HepG2 (cell line): ENCODE results near the gene NDUFB8. TPM values are rescaled to one million over a fixed set of nuclear protein-coding genes. Genes with fewer than 3 reads are reported as not detected.

ENCODE experiments used
- ATAC-seq: fragments of 200-7000 bp; cut with Tn5 transposase; 3 replicates; pipeline ENCODE4 v1.9.1; 2020; ENCODE audit warnings: mild to moderate bottlenecking, moderate library complexity
- BruUV-seq: library from RNA; stranded (reverse); fragments of 400-500 nt; replicated peaks from 2 replicates; lab custom pipeline; 2021; lab: Mats Ljungman, UMichigan
- CTCF ChIA-PET: fragments of 300-600 bp; formaldehyde crosslinking; extraction: SDS; loops from one replicate; lab custom pipeline; 2021; ENCODE audit warnings: low total read pairs, inconsistent platforms, low intra/inter-chr PET ratio; lab: Yijun Ruan, JAX
- POLR2A ChIA-PET: fragments of 350-600 bp; sonication (Branson Sonifier 250); formaldehyde crosslinking; loops from one replicate; lab custom pipeline; 2020; ENCODE audit warnings: antibody characterized with exemption, inconsistent platforms; lab: Yijun Ruan, JAX
- DNase-seq: peaks from one replicate; pipeline ENCODE4 v3.0.0-alpha.2; 2015; ENCODE audit warnings: low spot score
- FAIRE-seq: peaks from 3 replicates; lab custom pipeline; 2011; peaks lifted over from hg19 to GRCh38; lab: Jason Lieb, UNC
- H2AFZ ChIP-seq: one replicate; pipeline ENCODE4 v1.6.1; 2011; ENCODE audit warnings: low read length, inconsistent platforms
- H3K27ac ChIP-seq: fragments of 300-600 bp; 3 replicates; pipeline ENCODE4 v1.8.0; 2011; ENCODE audit warnings: mixed run types, mild to moderate bottlenecking, mixed read lengths, low read length, inconsistent platforms; ENCODE audit not compliant: insufficient read depth; ENCODE audit errors: extremely low read length
- H3K27me3 ChIP-seq, 2 experiments: fragments of 200-600 bp in 1 of 2; 2 replicates in 1 of 2; 3 replicates in 1 of 2; pipeline versions ENCODE4 v1.6.0 to v1.8.0; 2011; ENCODE audit warnings: low read length in 2 of 2, mild to moderate bottlenecking in 2 of 2, moderate library complexity in 2 of 2, inconsistent platforms in 1 of 2; ENCODE audit not compliant: insufficient read depth in 2 of 2, control insufficient read depth in 1 of 2
- H3K36me3 ChIP-seq, 2 experiments: fragments of 200-600 bp in 1 of 2; replicated peaks in 1 of 2; 2 replicates in 1 of 2; 3 replicates in 1 of 2; pipeline versions ENCODE4 v1.5.1 to v1.8.0; 2011; ENCODE audit warnings: low read length in 2 of 2, inconsistent platforms in 1 of 2; ENCODE audit not compliant: insufficient read depth in 2 of 2, control insufficient read depth in 1 of 2
- H3K4me1 ChIP-seq: 2 replicates; pipeline ENCODE4 v1.5.1; 2012; ENCODE audit warnings: low read length, inconsistent platforms; ENCODE audit not compliant: insufficient read depth
- H3K4me2 ChIP-seq: 2 replicates; pipeline ENCODE4 v1.6.0; 2011; ENCODE audit warnings: low read depth, low read length, inconsistent platforms
- H3K4me3 ChIP-seq, 3 experiments: fragments of 200-600 bp in 1 of 3; sonication (generic), shearing (Covaris generic) in 1 of 3; replicated peaks in 1 of 3; 2 replicates each; pipeline ENCODE4 v1.5.1; 2011 to 2016; ENCODE audit warnings: low read length in 3 of 3, inconsistent platforms in 2 of 3, low read depth in 2 of 3, mild to moderate bottlenecking in 2 of 3, control low read depth in 1 of 3, mixed read lengths in 1 of 3; ENCODE audit not compliant: insufficient read depth in 1 of 3
- H3K79me2 ChIP-seq: one replicate; pipeline ENCODE4 v1.6.1; 2011; ENCODE audit warnings: low read length, inconsistent platforms; ENCODE audit not compliant: insufficient read depth
- H3K9ac ChIP-seq: 2 replicates; pipeline ENCODE4 v1.6.0; 2011; ENCODE audit warnings: mild to moderate bottlenecking, low read depth, low read length, inconsistent platforms; ENCODE audit not compliant: insufficient read depth
- H3K9me3 ChIP-seq: 2 replicates; pipeline ENCODE4 v1.5.1; 2012; ENCODE audit warnings: mild to moderate bottlenecking, low read length
- H4K20me1 ChIP-seq: 2 replicates; pipeline ENCODE4 v1.6.0; 2011; ENCODE audit warnings: inconsistent platforms, mild to moderate bottlenecking, low read length, moderate library complexity; ENCODE audit not compliant: insufficient read depth
- AGO1 ChIP-seq: fragments of 200-400 bp; formaldehyde crosslinking; IDR thresholded peaks from 2 replicates; pipeline ENCODE4 v1.6.1; 2017; ENCODE audit warnings: mild to moderate bottlenecking, low read depth, low read length, moderate library complexity; ENCODE audit not compliant: poor library complexity, severe bottlenecking
- AHR ChIP-seq: IDR thresholded peaks from 2 replicates; pipeline ENCODE4 v1.6.1; 2018; ENCODE audit warnings: missing genetic modification reagents, missing compliant biosample characterization
- FOXJ3 ChIP-seq: sonication (generic); formaldehyde crosslinking; IDR thresholded peaks from 2 replicates; pipeline ENCODE4 v1.4.0; 2020; ENCODE audit warnings: missing genetic modification reagents, mild to moderate bottlenecking, borderline replicate concordance
- HNRNPL ChIP-seq: fragments of 200-400 bp; formaldehyde crosslinking; IDR thresholded peaks from 2 replicates; pipeline ENCODE4 v1.6.1; 2017; ENCODE audit warnings: mild to moderate bottlenecking, low read depth, low read length
- HOXA3 ChIP-seq: sonication (generic); formaldehyde crosslinking; IDR thresholded peaks from 2 replicates; pipeline ENCODE4 v1.5.0; 2020; ENCODE audit warnings: missing genetic modification reagents
- KDM1A ChIP-seq: IDR thresholded peaks from 2 replicates; pipeline ENCODE4 v1.6.1; 2016; ENCODE audit warnings: missing compliant biosample characterization
- NFE2L2 ChIP-seq: fragments of 150-350 bp; IDR thresholded peaks from 2 replicates; pipeline ENCODE4 v1.6.1; 2014; ENCODE audit warnings: low read length
- POLR2AphosphoS5 ChIP-seq: IDR thresholded peaks from 2 replicates; pipeline ENCODE4 v1.6.1; 2012; ENCODE audit warnings: low read depth, low read length
- ZKSCAN1 ChIP-seq: fragments of 150-350 bp; IDR thresholded peaks from 2 replicates; pipeline ENCODE4 v1.6.1; 2014; ENCODE audit warnings: low read length
- ZNF17 ChIP-seq: sonication (generic); formaldehyde crosslinking; IDR thresholded peaks from 2 replicates; pipeline ENCODE4 v1.5.0; 2020; ENCODE audit warnings: mild to moderate bottlenecking, missing genetic modification reagents
- ZNF570 ChIP-seq: sonication (generic); formaldehyde crosslinking; IDR thresholded peaks from 2 replicates; pipeline ENCODE4 v1.4.0; 2020; ENCODE audit warnings: mild to moderate bottlenecking, missing genetic modification reagents, borderline replicate concordance
- ZNF619 ChIP-seq: sonication (generic); formaldehyde crosslinking; IDR thresholded peaks from 2 replicates; pipeline ENCODE4 v1.4.0; 2020; ENCODE audit warnings: mild to moderate bottlenecking, missing genetic modification reagents
- ZNF878 ChIP-seq: sonication (generic); formaldehyde crosslinking; IDR thresholded peaks from 2 replicates; pipeline ENCODE4 v1.8.1; 2023; ENCODE audit warnings: mild to moderate bottlenecking, missing genetic modification reagents, moderate library complexity
- WGBS: methylation state at CpG from one replicate; pipeline ENCODE4 v1.1.6; 2017; ENCODE audit warnings: low lambda C conversion rate; 5-methylcytosine and 5-hydroxymethylcytosine counted together
- in situ Hi-C: cut with HindIII; loops from 2 replicates; pipeline ENCODE4 v1.10.0; 2017; ENCODE audit warnings: low pct_unique_long_range_greater_than_20kb; ENCODE audit not compliant: extremely low pct_ligation_motif_present
- intact Hi-C: fragments of 100-400 bp; cut with micrococcal nuclease; formaldehyde crosslinking; loops from one replicate; pipeline ENCODE4 v1.10.0; 2022; ENCODE audit not compliant: unreplicated experiment
- polyA plus RNA-seq, 8 experiments: library from polyadenylated mRNA; depleted of rRNA in 3 of 8; stranded (reverse) in 7 of 8; unstranded in 1 of 8; fragments of >200 nt; fragmentation: Illumina TruSeq in 4 of 8; extraction: Trizol in 4 of 8; gene quantifications; 2 replicates each; pipeline versions ENCODE4 v1.2.1 to v1.2.3, GENCODE V29; 2011 to 2016; ENCODE audit warnings: low read depth in 4 of 8, missing spikeins in 1 of 8, mixed read lengths in 1 of 8; ENCODE audit not compliant: insufficient read depth in 1 of 8
- total RNA-seq, 5 experiments: library from RNA; depleted of rRNA; stranded (reverse); fragments of >200 nt; fragmentation: Illumina TruSeq; extraction: Trizol; gene quantifications; 2 replicates each; pipeline ENCODE4 v1.2.3, GENCODE V29; 2016; ENCODE audit warnings: low read depth in 1 of 5
- TF ChIP-seq, protein P1 (sequence below): IDR thresholded peaks from 2 replicates; pipeline ENCODE4 v1.6.1; 2016; ENCODE audit warnings: missing compliant biosample characterization, missing genetic modification reagents, borderline replicate concordance
- TF ChIP-seq, protein P2 (sequence below): sonication (generic); formaldehyde crosslinking; IDR thresholded peaks from 2 replicates; pipeline ENCODE4 v1.5.0; 2020; ENCODE audit warnings: mild to moderate bottlenecking, missing genetic modification reagents, borderline replicate concordance
- TF ChIP-seq, protein P3 (sequence below): sonication (generic); formaldehyde crosslinking; conservative IDR thresholded peaks from 2 replicates; pipeline ENCODE4 v1.4.0; 2020; ENCODE audit warnings: missing genetic modification reagents
- TF ChIP-seq, protein P4 (sequence below): IDR thresholded peaks from 2 replicates; pipeline ENCODE4 v1.6.1; 2016; ENCODE audit warnings: missing genetic modification reagents, missing compliant biosample characterization
- TF ChIP-seq, protein P5 (sequence below): sonication (generic); formaldehyde crosslinking; IDR thresholded peaks from 2 replicates; pipeline ENCODE4 v1.8.0; 2022; ENCODE audit warnings: mild to moderate bottlenecking, missing genetic modification reagents, borderline replicate concordance

The NDUFB8 gene
- total and polyA plus RNA-seq, 2 of the 13 experiments (the other 11 are each of a cell fraction or from before 2014, with no cell fraction given): 210 to 216 TPM

DNA sequence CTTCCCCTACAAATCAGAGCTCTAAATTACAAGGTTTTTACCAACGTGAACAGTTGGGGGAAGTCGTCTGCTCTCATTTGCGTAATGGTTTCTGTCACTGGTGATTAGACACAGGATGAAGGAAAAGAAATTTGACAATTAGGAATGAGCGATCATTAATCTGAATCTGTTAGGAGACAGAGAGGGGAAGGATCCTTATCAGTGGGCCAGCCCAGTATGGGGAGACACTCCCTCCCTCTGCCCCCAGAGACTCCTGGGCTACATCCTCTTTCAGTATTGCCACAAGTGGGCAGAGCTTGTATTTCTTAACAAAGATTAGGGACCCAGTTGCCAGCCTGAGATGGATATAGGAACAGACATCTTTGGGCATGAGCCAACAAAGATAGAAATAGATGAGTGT lies 21.5 kb upstream of the NDUFB8 start:
- 96% methylated on average over 4 of the region's 4 CpGs for WGBS
- H3K9ac ChIP-seq: no peak overlapping the region
- no peak overlapping the region for H3K4me2 ChIP-seq
- intact Hi-C loops (no loop called here), in situ Hi-C loops (no loop called here)
- DNase-seq (no peak), ATAC-seq (no peak), FAIRE-seq (no peak)
- no peak overlapping the region for H2AFZ ChIP-seq
- no peaks in the 10 kb centered on the region for H3K27me3 ChIP-seq
- H3K9me3 ChIP-seq: no peaks in the 10 kb centered on the region
- no TSS peak for BruUV-seq
- peaks cover 14% of the 10 kb centered on the region for H3K4me1 ChIP-seq
- H4K20me1 ChIP-seq: no peaks in the 10 kb centered on the region
- ChIA-PET POLR2A (interaction anchor here (0.9 to 2.2 kb wide), 2 partner anchors 15 to 18 kb away, joined by 3 to 11 read pairs; partner anchors contain the start of gene HIF1AN), CTCF (no interaction called here)
- no peak overlapping the region for H3K27ac ChIP-seq
- H3K4me3 ChIP-seq: no peak overlapping the region
- H3K36me3 ChIP-seq: peaks cover 12 to 41% of the 10 kb centered on the region in 2 experiments
- no peaks in the 10 kb centered on the region for H3K79me2 ChIP-seq
- TF ChIP-seq ZNF17 (CRISPR knock-in tag) (no peak), ZNF619 (CRISPR knock-in tag) (no peak), HNRNPL (no peak), HOXA3 (CRISPR knock-in tag) (no peak), ZNF878 (no peak), POLR2AphosphoS5 (no peak), KDM1A (CRISPR knock-in tag) (no peak), AHR (CRISPR knock-in tag) (no peak), ZNF570 (CRISPR knock-in tag) (no peak), ZKSCAN1 (no peak), NFE2L2 (no peak), FOXJ3 (CRISPR knock-in tag) (no peak), AGO1 (no peak)
- TF ChIP-seq, protein P1, sequence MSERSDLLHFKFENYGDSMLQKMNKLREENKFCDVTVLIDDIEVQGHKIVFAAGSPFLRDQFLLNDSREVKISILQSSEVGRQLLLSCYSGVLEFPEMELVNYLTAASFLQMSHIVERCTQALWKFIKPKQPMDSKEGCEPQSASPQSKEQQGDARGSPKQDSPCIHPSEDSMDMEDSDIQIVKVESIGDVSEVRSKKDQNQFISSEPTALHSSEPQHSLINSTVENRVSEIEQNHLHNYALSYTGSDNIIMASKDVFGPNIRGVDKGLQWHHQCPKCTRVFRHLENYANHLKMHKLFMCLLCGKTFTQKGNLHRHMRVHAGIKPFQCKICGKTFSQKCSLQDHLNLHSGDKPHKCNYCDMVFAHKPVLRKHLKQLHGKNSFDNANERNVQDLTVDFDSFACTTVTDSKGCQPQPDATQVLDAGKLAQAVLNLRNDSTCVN: no peak
- TF ChIP-seq, protein P2, sequence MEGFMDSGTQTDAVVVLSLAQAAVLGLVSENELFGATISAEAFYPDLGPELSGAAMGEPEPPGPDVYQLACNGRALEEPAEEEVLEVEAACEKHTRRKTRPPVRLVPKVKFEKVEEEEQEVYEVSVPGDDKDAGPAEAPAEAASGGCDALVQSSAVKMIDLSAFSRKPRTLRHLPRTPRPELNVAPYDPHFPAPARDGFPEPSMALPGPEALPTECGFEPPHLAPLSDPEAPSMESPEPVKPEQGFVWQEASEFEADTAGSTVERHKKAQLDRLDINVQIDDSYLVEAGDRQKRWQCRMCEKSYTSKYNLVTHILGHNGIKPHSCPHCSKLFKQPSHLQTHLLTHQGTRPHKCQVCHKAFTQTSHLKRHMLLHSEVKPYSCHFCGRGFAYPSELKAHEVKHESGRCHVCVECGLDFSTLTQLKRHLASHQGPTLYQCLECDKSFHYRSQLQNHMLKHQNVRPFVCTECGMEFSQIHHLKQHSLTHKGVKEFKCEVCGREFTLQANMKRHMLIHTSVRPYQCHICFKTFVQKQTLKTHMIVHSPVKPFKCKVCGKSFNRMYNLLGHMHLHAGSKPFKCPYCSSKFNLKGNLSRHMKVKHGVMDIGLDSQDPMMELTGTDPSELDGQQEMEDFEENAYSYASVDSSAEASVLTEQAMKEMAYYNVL (CRISPR knock-in tag): no peak
- TF ChIP-seq, protein P3, sequence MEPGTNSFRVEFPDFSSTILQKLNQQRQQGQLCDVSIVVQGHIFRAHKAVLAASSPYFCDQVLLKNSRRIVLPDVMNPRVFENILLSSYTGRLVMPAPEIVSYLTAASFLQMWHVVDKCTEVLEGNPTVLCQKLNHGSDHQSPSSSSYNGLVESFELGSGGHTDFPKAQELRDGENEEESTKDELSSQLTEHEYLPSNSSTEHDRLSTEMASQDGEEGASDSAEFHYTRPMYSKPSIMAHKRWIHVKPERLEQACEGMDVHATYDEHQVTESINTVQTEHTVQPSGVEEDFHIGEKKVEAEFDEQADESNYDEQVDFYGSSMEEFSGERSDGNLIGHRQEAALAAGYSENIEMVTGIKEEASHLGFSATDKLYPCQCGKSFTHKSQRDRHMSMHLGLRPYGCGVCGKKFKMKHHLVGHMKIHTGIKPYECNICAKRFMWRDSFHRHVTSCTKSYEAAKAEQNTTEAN (CRISPR knock-in tag): no peak
- TF ChIP-seq, protein P4, sequence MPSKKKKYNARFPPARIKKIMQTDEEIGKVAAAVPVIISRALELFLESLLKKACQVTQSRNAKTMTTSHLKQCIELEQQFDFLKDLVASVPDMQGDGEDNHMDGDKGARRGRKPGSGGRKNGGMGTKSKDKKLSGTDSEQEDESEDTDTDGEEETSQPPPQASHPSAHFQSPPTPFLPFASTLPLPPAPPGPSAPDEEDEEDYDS (CRISPR knock-in tag): no peak
- TF ChIP-seq, protein P5, sequence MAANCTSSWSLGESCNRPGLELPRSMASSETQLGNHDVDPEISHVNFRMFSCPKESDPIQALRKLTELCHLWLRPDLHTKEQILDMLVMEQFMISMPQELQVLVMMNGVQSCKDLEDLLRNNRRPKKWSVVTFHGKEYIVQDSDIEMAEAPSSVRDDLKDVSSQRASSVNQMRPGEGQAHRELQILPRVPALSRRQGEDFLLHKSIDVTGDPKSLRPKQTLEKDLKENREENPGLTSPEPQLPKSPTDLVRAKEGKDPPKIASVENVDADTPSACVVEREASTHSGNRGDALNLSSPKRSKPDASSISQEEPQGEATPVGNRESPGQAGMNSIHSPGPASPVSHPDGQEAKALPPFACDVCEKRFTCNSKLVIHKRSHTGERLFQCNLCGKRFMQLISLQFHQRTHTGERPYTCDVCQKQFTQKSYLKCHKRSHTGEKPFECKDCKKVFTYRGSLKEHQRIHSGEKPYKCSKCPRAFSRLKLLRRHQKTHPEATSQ (CRISPR knock-in tag): no peak
